DMS79 (cell line): ENCODE measurements around the gene PRAC2.

Experiments used
- DNase-seq: peaks from one replicate; lab custom pipeline; 2025; lab: John Stamatoyannopoulos, UW

Gene PRAC2

DNA sequence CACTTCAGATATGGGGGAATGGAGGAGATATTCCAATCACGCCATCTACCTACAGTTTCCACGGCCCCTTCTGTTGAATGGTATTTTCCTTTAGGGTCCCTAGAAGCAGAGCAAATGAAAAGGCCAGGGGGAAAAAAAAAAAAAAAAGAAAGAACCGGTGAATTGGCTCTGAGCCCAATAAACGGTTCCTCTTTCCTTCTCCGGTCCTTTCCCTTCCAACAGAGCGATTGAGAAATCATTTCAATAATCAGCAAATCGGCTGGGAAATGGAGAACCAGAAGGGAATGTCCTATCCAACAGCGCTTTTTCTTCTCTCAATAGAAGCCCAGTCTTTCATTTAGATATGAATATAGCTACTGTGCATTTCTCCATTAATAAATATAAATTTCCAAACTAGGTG lies 32.4 kb downstream of the PRAC2 start:
- no peak for DNase-seq

DNA sequence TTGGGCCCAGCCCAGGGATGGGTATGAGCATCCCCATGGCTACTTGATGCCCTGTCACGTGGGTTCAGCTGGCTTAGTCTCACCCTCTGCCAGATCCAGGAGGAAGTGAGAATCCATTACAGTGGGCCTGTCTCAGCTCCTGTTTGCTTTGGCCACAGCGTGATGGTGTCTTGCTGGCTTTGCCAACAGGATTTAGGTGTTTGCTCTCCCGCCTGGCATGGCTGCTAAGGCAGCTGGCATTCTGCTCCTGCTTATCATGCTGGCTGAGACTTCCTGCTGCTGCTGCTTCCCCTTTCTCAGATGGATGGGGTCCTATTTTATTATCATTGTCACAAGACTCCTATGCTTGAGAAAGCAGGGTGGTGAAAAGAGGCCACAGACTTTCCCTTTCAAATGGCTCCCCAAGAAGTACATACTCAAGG lies 33.9 kb downstream of the PRAC2 start:
- no peak for DNase-seq

DNA sequence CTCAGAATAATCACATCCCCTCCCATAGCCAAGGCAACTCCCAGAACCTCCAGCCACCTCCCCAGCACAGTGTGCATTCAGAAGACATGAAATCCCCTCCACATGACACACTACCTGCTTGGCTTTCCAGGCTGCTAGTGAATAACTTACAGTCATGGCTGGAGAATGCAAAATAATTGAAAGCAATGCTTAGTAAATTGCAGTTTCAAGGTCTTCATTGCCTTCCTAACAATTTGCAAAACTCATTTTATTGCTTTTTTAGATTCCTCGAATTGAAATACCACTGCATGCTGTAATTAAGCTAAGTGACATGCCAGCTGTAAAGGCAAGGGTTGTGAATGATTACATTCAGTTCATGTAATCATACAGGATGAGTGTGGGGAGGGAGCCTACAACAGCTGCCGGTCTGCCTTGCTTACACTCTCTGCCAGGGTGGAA lies 34.6 kb downstream of the PRAC2 start:
- DNase-seq = no peak

DNA sequence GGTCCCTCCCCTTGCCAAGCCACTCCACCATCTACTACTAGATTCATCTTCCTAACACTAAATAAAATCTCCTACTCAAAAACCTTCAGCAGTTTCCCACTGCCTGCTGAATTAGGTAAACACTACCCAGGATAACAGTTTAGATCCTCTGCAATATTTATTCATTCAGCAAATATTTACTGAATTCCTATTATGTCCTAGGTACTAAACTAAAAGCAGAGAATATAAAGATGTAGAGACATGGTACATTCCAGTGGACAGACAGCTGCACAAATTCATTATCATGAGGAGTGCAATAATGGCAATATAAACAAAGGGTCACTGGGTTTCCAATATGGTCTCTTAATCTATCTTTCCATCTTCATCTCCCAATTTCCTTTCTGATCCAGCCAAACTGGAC lies 36.3 kb downstream of the PRAC2 start:
- DNase-seq = no peak

DNA sequence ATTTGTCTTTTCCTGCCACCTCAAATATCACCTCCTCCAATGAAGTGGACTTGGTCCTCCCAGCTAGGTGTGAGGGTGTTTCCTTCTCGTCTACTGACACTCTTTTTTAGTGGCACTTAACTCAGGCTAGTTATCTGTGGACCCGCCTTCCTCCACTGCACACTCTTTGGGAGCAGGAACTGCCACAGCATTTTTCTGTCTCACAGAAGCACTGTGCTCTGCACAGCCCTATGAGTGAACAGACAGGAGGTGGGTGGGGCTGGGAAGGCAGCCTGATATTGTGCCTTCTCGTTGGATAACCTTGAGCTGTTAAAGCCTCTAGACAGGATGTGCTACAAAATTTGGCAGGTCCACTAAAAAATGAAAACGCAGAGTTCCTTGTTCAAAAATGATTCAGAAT lies 37.4 kb downstream of the PRAC2 start:
- DNase-seq = no peak

DNA sequence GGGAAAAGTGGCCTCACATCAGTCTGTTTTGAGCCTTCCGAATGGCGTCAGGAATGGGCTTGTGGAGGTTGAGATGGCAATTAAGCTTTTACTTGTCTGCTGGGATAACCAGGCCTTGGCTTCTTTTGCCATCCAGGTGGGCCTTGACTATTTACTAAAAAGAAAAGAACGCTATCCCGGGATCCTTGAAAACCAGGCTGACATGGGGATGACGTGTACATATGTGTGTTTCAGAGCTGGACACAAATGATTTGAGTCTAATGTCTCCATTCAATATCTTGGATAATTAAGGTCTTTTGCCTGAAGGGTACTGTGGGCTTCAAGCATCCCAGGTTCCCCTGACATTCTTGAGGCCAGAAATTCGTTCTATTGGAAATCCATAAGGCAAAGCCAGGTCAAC lies 38.1 kb downstream of the PRAC2 start:
- DNase-seq = no peak

DNA sequence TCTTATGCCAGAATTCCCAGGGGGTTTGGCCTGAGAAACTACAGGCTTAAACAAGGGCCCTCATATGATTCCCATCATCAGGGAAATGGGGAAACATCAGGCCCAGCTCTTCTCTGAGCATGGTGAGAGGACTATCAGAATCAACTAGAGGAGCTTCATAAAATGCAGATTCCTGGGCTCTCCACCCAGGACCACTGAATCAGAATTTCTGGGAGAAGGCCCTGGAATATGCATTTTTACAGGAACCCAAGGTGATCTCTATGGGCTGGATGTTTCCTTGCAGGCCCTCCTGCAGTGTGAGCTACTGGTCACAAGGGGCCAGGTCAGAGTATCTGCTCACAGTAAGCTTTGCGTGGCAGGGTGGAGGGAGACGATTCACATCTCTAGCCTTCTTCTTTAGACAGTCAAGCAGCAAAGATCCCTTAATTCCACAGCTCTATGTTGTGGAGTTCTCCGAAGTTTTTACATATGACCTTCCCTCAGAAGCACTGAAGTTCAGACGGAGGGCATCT lies 44.3 kb downstream of the PRAC2 start:
- no peak for DNase-seq

DNA sequence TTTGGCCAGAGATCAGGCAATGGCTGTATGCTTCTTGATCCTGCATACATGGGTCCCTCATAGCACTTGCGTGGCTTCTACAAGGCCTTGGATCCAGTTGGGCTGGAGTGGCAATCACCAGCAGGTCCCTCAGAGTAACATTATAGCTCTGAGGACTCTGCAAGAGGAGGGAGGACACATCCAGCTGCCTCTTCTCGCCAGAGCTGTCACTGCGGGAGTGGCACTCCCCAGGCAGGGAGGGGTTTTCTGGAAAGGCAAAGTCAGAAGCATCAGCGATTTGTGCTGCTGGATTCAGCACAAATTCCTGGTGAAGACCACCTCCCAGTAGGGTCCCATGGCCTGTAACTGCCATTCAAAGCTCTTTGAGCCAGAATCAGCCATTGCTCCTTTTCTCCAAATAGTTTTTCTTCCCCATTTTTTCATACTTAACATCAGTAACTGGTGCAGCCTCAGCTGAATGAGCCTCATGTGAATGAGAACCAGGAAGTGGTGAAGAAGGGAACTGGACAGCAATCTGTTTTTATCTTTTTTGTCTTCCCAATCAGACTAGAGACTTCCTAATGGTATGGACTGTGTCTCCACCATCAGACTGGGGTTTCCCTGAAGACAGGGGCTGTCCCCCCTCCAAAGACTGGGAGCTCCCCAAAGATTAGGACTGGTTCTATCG lies 46.2 kb downstream of the PRAC2 start:
- DNase-seq = no peak

DNA sequence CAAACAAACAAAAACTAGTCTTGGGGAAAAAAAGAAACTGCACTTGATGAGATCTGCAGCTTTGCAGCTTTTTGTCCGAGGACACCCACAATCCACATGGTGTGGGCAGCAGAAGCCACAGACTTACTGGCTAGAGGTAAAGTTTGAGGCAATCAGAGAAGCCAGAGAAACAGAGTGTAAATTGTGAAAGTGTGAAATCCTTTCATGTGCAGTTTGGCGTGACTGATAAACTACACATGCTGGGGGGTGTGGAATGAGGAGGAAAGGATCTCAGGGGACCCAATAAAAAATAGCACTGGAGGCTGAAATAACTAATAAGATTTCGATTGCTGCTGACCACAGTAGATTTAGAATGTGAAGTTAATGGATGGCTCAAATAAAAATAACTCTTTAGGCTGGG lies 48.0 kb downstream of the PRAC2 start:
- no peak for DNase-seq

DNA sequence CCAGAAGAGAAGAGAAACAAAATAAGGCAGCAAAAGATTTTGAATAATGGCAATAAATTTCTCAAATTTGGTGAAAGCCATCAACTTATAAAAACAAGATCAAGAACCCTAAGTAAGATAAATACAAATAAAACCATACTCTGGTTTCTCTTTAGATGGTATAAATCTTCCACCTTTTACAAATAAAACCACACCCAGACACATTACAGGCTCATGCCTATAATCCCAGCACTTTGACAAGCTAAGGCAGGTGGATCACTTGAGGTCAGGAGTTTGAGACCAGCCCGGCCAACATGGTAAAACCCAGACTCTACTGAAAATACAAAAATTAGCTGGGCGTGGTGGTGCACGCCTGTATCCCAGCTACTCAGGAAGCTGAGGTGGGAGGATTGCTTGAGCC lies 50.3 kb downstream of the PRAC2 start:
- DNase-seq = no peak
